WTC11 (cell line): ENCODE measurements around the gene DTX4. TPM values are rescaled to one million over a fixed set of nuclear protein-coding genes. Genes with fewer than 3 reads are reported as not detected.

Experiments used
- ATAC-seq: fragments of 200-7000 bp; cut with Tn5 transposase; 2 replicates; pipeline ENCODE4 v1.10.0; 2021; ENCODE audit warnings: mild to moderate bottlenecking, moderate library complexity
- CTCF ChIA-PET: fragments of 300-600 bp; sonication (Branson Sonifier 250); formaldehyde crosslinking; loops from one replicate; lab custom pipeline; 2021; ENCODE audit warnings: antibody characterized with exemption; lab: Charles Lee
- POLR2A ChIA-PET: fragments of 350-600 bp; sonication (Branson Sonifier 250); formaldehyde crosslinking; loops from one replicate; lab custom pipeline; 2021; ENCODE audit warnings: antibody characterized with exemption; lab: Charles Lee
- DNase-seq: peaks from one replicate; pipeline ENCODE4 v3.0.0; 2021; ENCODE audit warnings: low spot score
- H3K27ac Mint-ChIP-seq: 2 replicates; pipeline ENCODE4 v1.8.0; 2021; ENCODE audit warnings: mixed read lengths
- H3K27me3 Mint-ChIP-seq: 2 replicates; pipeline ENCODE4 v1.8.0; 2021; ENCODE audit warnings: low read depth, mild to moderate bottlenecking, moderate library complexity, mixed read lengths
- H3K36me3 Mint-ChIP-seq: 2 replicates; pipeline ENCODE4 v1.8.0; 2021; ENCODE audit warnings: mixed read lengths
- H3K4me1 Mint-ChIP-seq: 2 replicates; pipeline ENCODE4 v1.8.0; 2022; ENCODE audit warnings: mixed read lengths
- H3K4me3 Mint-ChIP-seq: 2 replicates; pipeline ENCODE4 v1.8.0; 2021; ENCODE audit warnings: mild to moderate bottlenecking, moderate library complexity, mixed read lengths
- H3K9me3 Mint-ChIP-seq: 2 replicates; pipeline ENCODE4 v1.8.0; 2021; ENCODE audit warnings: mixed read lengths
- ARID4B ChIP-seq: sonication (generic); formaldehyde crosslinking; IDR thresholded peaks from 2 replicates; pipeline ENCODE4 v1.8.0; 2023; ENCODE audit warnings: missing genetic modification reagents, mild to moderate bottlenecking, borderline replicate concordance
- EMX1 ChIP-seq: fragments of 250-450 bp; sonication (Bioruptor Pico); IDR thresholded peaks from 2 replicates; pipeline ENCODE4 v1.8.0; 2021; ENCODE audit warnings: mild to moderate bottlenecking
- FOXP1 ChIP-seq: sonication (generic); formaldehyde crosslinking; IDR thresholded peaks from 2 replicates; pipeline ENCODE4 v1.8.0; 2022; ENCODE audit warnings: missing genetic modification reagents, mild to moderate bottlenecking, moderate library complexity, borderline replicate concordance
- GTF2I ChIP-seq: fragments of 250-450 bp; sonication (Bioruptor Pico); conservative IDR thresholded peaks from 2 replicates; pipeline ENCODE4 v1.4.0; 2021; ENCODE audit warnings: mild to moderate bottlenecking
- JAZF1 ChIP-seq: fragments of 250-450 bp; sonication (Bioruptor Pico); IDR thresholded peaks from 2 replicates; pipeline ENCODE4 v1.9.0; 2021; ENCODE audit warnings: moderate library complexity, mild to moderate bottlenecking, inconsistent platforms
- JUN ChIP-seq: sonication (generic); formaldehyde crosslinking; IDR thresholded peaks from 2 replicates; pipeline ENCODE4 v1.8.0; 2023; ENCODE audit warnings: mild to moderate bottlenecking, missing genetic modification reagents
- MYBL2 ChIP-seq: sonication (generic); formaldehyde crosslinking; IDR thresholded peaks from 2 replicates; pipeline ENCODE4 v1.8.1; 2023; ENCODE audit warnings: mild to moderate bottlenecking, moderate library complexity, missing genetic modification reagents
- NR1H2 ChIP-seq: sonication (generic); formaldehyde crosslinking; IDR thresholded peaks from 2 replicates; pipeline ENCODE4 v1.9.0; 2021; ENCODE audit warnings: mild to moderate bottlenecking, moderate library complexity, missing genetic modification reagents
- NR2C2 ChIP-seq: sonication (generic); formaldehyde crosslinking; IDR thresholded peaks from 2 replicates; pipeline ENCODE4 v1.8.0; 2022; ENCODE audit warnings: mild to moderate bottlenecking, missing genetic modification reagents
- SMAD3 ChIP-seq: sonication (generic); formaldehyde crosslinking; IDR thresholded peaks from 2 replicates; pipeline ENCODE4 v1.8.0; 2022; ENCODE audit warnings: missing genetic modification reagents, mild to moderate bottlenecking, borderline replicate concordance
- STAT6 ChIP-seq: sonication (generic); formaldehyde crosslinking; conservative IDR thresholded peaks from 2 replicates; pipeline ENCODE4 v1.8.1; 2023; ENCODE audit warnings: mild to moderate bottlenecking, low read depth, missing genetic modification reagents, moderate library complexity
- ZNF232 ChIP-seq: sonication (generic); formaldehyde crosslinking; IDR thresholded peaks from 2 replicates; pipeline ENCODE4 v1.8.0; 2022; ENCODE audit warnings: mild to moderate bottlenecking, missing genetic modification reagents
- ZNF317 ChIP-seq: sonication (generic); formaldehyde crosslinking; IDR thresholded peaks from 2 replicates; pipeline ENCODE4 v1.8.1; 2023; ENCODE audit warnings: low read depth, mild to moderate bottlenecking, moderate library complexity, missing genetic modification reagents, borderline replicate concordance
- ZNF671 ChIP-seq: fragments of 250-450 bp; sonication (Bioruptor Pico); IDR thresholded peaks from 2 replicates; pipeline ENCODE4 v1.8.0; 2021; ENCODE audit warnings: mild to moderate bottlenecking
- ZSCAN18 ChIP-seq: fragments of 250-450 bp; sonication (Bioruptor Pico); IDR thresholded peaks from 2 replicates; pipeline ENCODE4 v2.1.2; 2022; ENCODE audit warnings: mild to moderate bottlenecking, moderate library complexity
- total RNA-seq: library from RNA; stranded (reverse); gene quantifications from 3 replicates; pipeline ENCODE4 v1.2.3, GENCODE V29; 2021
- TF ChIP-seq, protein P1 (sequence below): sonication (generic); formaldehyde crosslinking; IDR thresholded peaks from 2 replicates; pipeline ENCODE4 v1.8.0; 2022; ENCODE audit warnings: mild to moderate bottlenecking, missing genetic modification reagents
- TF ChIP-seq, protein P2 (sequence below): sonication (generic); formaldehyde crosslinking; IDR thresholded peaks from 2 replicates; pipeline ENCODE4 v1.8.1; 2023; ENCODE audit warnings: mild to moderate bottlenecking, missing genetic modification reagents
- TF ChIP-seq, protein P3 (sequence below): sonication (generic); formaldehyde crosslinking; IDR thresholded peaks from 2 replicates; pipeline ENCODE4 v1.8.0; 2022; ENCODE audit warnings: mild to moderate bottlenecking, missing genetic modification reagents
- TF ChIP-seq, protein P4 (sequence below): sonication (generic); formaldehyde crosslinking; IDR thresholded peaks from 2 replicates; pipeline ENCODE4 v1.8.1; 2023; ENCODE audit warnings: mild to moderate bottlenecking, missing genetic modification reagents, borderline replicate concordance

Gene DTX4
- total RNA-seq, 1 experiment from 2014 or later: 15.5 TPM

- TF ChIP-seq JUN (CRISPR knock-in tag): no peak
- TF ChIP-seq, protein P1, sequence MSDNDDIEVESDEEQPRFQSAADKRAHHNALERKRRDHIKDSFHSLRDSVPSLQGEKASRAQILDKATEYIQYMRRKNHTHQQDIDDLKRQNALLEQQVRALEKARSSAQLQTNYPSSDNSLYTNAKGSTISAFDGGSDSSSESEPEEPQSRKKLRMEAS (CRISPR knock-in tag): no peak
Measured at GRCh38 chr11:59189986-59190385, 18.1 kb downstream of the DTX4 start (continued).

DNA sequence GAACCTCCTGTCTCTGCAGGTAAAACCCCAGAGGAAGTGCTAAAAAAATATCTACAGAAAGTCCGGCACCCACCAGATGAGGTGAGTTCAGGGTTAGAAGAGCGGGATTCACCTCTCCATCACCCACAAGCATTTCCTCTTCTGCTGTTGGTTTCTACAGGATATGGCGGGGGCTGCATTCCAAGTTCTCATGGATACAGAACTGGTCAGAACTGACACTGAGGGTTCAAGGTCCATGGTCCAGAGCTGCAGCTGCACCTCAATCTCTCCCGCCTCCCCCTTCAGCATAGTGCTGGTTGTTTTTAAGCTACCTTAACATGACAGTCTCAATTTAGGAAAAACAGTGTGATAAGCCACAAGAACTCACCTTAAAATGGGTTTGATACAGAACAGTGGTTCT, 19.2 kb downstream of the DTX4 start:
- H3K4me1 Mint-ChIP-seq: peaks cover 2% of the 10 kb centered on the region
- no peak for ATAC-seq
- H3K27ac Mint-ChIP-seq: no peak overlapping the region
- no peak overlapping the region for H3K4me3 Mint-ChIP-seq
- no peak for TF ChIP-seq STAT6 (CRISPR knock-in tag)
- TF ChIP-seq, protein P2, sequence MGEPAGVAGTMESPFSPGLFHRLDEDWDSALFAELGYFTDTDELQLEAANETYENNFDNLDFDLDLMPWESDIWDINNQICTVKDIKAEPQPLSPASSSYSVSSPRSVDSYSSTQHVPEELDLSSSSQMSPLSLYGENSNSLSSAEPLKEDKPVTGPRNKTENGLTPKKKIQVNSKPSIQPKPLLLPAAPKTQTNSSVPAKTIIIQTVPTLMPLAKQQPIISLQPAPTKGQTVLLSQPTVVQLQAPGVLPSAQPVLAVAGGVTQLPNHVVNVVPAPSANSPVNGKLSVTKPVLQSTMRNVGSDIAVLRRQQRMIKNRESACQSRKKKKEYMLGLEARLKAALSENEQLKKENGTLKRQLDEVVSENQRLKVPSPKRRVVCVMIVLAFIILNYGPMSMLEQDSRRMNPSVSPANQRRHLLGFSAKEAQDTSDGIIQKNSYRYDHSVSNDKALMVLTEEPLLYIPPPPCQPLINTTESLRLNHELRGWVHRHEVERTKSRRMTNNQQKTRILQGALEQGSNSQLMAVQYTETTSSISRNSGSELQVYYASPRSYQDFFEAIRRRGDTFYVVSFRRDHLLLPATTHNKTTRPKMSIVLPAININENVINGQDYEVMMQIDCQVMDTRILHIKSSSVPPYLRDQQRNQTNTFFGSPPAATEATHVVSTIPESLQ: no peak
- no peak for TF ChIP-seq GTF2I (CRISPR knock-in tag)
- no peak for TF ChIP-seq JAZF1 (CRISPR knock-in tag)
- no peak for TF ChIP-seq EMX1 (CRISPR knock-in tag)
- no peak for TF ChIP-seq FOXP1
- TF ChIP-seq ZNF671 (CRISPR knock-in tag): no peak
- ChIA-PET POLR2A (no interaction called here), CTCF (interaction anchor here (2.0 to 3.1 kb wide), 2 partner anchors 10 to 19 kb away, joined by 7 to 13 read pairs; partner anchors contain the start of gene DTX4)
- H3K36me3 Mint-ChIP-seq: peaks cover 55% of the 10 kb centered on the region
- peaks cover 8% of the 10 kb centered on the region for H3K9me3 Mint-ChIP-seq
- DNase-seq: no peak
- H3K27me3 Mint-ChIP-seq: no peaks in the 10 kb centered on the region

DNA sequence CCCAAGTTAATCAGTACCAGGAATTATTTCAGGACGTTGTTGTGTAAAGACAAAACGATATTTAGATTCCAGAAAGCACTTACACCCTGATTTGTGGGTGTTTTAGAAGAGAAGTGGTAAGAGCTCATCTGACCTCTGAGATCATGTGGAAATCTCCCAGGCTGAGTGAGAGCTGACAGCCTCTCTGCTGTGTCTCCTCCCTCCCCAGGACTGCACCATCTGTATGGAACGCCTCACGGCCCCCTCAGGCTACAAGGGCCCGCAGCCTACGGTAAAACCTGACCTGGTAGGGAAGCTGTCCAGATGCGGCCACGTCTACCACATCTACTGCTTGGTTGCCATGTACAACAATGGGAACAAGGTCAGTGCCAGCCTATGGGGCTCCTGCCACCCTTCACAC, 20.0 kb downstream of the DTX4 start:
- H3K4me3 Mint-ChIP-seq: no peak overlapping the region
- H3K36me3 Mint-ChIP-seq: peaks cover 63% of the 10 kb centered on the region
- no peaks in the 10 kb centered on the region for H3K4me1 Mint-ChIP-seq
- DNase-seq (no peak), ATAC-seq (no peak)
- CTCF ChIA-PET: interaction anchor here (3.1 to 3.7 kb wide), 2 partner anchors 10 to 20 kb away, joined by 13 to 14 read pairs; partner anchors contain the start of gene DTX4
- POLR2A ChIA-PET: no interaction called here
- peaks cover 15% of the 10 kb centered on the region for H3K9me3 Mint-ChIP-seq
- H3K27ac Mint-ChIP-seq: no peak overlapping the region
- H3K27me3 Mint-ChIP-seq: no peaks in the 10 kb centered on the region
- TF ChIP-seq NR1H2 (CRISPR knock-in tag): no peak
- TF ChIP-seq ZSCAN18: no peak
- TF ChIP-seq ZNF317 (CRISPR knock-in tag): no peak
- no peak for TF ChIP-seq SMAD3
- TF ChIP-seq MYBL2: no peak
- TF ChIP-seq, protein P3, sequence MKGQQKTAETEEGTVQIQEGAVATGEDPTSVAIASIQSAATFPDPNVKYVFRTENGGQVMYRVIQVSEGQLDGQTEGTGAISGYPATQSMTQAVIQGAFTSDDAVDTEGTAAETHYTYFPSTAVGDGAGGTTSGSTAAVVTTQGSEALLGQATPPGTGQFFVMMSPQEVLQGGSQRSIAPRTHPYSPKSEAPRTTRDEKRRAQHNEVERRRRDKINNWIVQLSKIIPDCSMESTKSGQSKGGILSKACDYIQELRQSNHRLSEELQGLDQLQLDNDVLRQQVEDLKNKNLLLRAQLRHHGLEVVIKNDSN (CRISPR knock-in tag): no peak
- no peak for TF ChIP-seq ARID4B (CRISPR knock-in tag)
- TF ChIP-seq, protein P4, sequence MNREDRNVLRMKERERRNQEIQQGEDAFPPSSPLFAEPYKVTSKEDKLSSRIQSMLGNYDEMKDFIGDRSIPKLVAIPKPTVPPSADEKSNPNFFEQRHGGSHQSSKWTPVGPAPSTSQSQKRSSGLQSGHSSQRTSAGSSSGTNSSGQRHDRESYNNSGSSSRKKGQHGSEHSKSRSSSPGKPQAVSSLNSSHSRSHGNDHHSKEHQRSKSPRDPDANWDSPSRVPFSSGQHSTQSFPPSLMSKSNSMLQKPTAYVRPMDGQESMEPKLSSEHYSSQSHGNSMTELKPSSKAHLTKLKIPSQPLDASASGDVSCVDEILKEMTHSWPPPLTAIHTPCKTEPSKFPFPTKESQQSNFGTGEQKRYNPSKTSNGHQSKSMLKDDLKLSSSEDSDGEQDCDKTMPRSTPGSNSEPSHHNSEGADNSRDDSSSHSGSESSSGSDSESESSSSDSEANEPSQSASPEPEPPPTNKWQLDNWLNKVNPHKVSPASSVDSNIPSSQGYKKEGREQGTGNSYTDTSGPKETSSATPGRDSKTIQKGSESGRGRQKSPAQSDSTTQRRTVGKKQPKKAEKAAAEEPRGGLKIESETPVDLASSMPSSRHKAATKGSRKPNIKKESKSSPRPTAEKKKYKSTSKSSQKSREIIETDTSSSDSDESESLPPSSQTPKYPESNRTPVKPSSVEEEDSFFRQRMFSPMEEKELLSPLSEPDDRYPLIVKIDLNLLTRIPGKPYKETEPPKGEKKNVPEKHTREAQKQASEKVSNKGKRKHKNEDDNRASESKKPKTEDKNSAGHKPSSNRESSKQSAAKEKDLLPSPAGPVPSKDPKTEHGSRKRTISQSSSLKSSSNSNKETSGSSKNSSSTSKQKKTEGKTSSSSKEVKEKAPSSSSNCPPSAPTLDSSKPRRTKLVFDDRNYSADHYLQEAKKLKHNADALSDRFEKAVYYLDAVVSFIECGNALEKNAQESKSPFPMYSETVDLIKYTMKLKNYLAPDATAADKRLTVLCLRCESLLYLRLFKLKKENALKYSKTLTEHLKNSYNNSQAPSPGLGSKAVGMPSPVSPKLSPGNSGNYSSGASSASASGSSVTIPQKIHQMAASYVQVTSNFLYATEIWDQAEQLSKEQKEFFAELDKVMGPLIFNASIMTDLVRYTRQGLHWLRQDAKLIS (CRISPR knock-in tag): no peak
- TF ChIP-seq NR2C2 (CRISPR knock-in tag): no peak
- TF ChIP-seq ZNF232: no peak
